ENCODE measurements around the gene ACSS3.

Gene ACSS3

GRCh38 chr12:81085832-81086231, 8.0 kb downstream of the ACSS3 start:
- no peak for TF ChIP-seq CTCF (IDR thresholded peaks at IDR 0.05; ENCODE audit: insufficient read depth, low read length, poor library complexity, severe bottlenecking)
- no peak for DNase-seq (ENCODE audit: extremely low read depth, insufficient read length)
- H3K4me3 ChIP-seq (replicated peaks; ENCODE audit: low read depth, low read length), result no peak overlapping the region
- H3K27me3 ChIP-seq (replicated peaks; ENCODE audit: control insufficient read depth, insufficient read depth, low read length), result no peaks in the 10 kb centered on the region
- H3K36me3 ChIP-seq (ENCODE audit: control insufficient read depth, insufficient read depth, low read length), result no peaks in the 10 kb centered on the region

- Histone ChIP-seq H3K4me3 (replicated peaks; ENCODE audit: low read depth, low read length) (no peak overlapping the region), H3K27me3 (replicated peaks; ENCODE audit: control insufficient read depth, insufficient read depth, low read length) (no peaks in the 10 kb centered on the region), H3K36me3 (ENCODE audit: control insufficient read depth, insufficient read depth, low read length) (no peaks in the 10 kb centered on the region)
- DNase-seq (ENCODE audit: extremely low read depth, insufficient read length), result no peak
- no peak for TF ChIP-seq CTCF (IDR thresholded peaks at IDR 0.05; ENCODE audit: insufficient read depth, low read length, poor library complexity, severe bottlenecking)
Measured at GRCh38 chr12:81086342-81086741, 8.5 kb downstream of the ACSS3 start.

- H3K36me3 ChIP-seq (ENCODE audit: control insufficient read depth, insufficient read depth, low read length), result no peaks in the 10 kb centered on the region
- DNase-seq (ENCODE audit: extremely low read depth, insufficient read length), result no peak
- no peak for TF ChIP-seq CTCF (IDR thresholded peaks at IDR 0.05; ENCODE audit: insufficient read depth, low read length, poor library complexity, severe bottlenecking)
- no peaks in the 10 kb centered on the region for H3K27me3 ChIP-seq (replicated peaks; ENCODE audit: control insufficient read depth, insufficient read depth, low read length)
- no peak overlapping the region for H3K4me3 ChIP-seq (replicated peaks; ENCODE audit: low read depth, low read length)
Measured at GRCh38 chr12:81088221-81088620, 10.3 kb downstream of the ACSS3 start.

- H3K4me3 ChIP-seq (replicated peaks; ENCODE audit: low read depth, low read length), result no peak overlapping the region
- no peaks in the 10 kb centered on the region for H3K36me3 ChIP-seq (ENCODE audit: control insufficient read depth, insufficient read depth, low read length)
- no peak for DNase-seq (ENCODE audit: extremely low read depth, insufficient read length)
- no peak for TF ChIP-seq CTCF (IDR thresholded peaks at IDR 0.05; ENCODE audit: insufficient read depth, low read length, poor library complexity, severe bottlenecking)
- no peaks in the 10 kb centered on the region for H3K27me3 ChIP-seq (replicated peaks; ENCODE audit: control insufficient read depth, insufficient read depth, low read length)
Measured at GRCh38 chr12:81089412-81089811, 11.5 kb downstream of the ACSS3 start.

DNA sequence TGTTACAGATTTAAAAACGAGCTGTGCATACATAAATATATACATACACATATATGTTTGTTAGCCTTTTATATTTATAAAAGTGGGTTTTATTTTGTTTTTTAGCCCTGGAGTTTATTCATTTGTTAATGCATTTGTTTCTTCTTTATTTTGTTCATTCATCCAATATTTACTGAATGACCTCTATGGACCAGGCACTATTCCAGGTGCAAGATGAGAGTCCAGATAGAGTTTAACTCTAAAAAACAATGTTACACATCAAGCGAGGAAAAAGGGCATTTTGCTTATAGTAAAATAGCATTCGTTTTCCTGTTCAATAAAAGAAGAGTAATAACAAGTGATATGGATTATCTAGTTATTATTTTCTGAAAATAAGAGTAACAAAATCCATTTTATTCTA, 14.2 kb downstream of the ACSS3 start:
- no peak for TF ChIP-seq CTCF (IDR thresholded peaks at IDR 0.05; ENCODE audit: insufficient read depth, low read length, poor library complexity, severe bottlenecking)

GRCh38 chr12:81094718-81095360, 17.0 kb downstream of the ACSS3 start:
- H3K36me3 ChIP-seq (ENCODE audit: control insufficient read depth, insufficient read depth, low read length), result no peaks in the 10 kb centered on the region
- H3K4me3 ChIP-seq (replicated peaks; ENCODE audit: low read depth, low read length), result no peak overlapping the region
- no peak for TF ChIP-seq CTCF (IDR thresholded peaks at IDR 0.05; ENCODE audit: insufficient read depth, low read length, poor library complexity, severe bottlenecking)
- H3K27me3 ChIP-seq (replicated peaks; ENCODE audit: control insufficient read depth, insufficient read depth, low read length), result no peaks in the 10 kb centered on the region
- DNase-seq (ENCODE audit: extremely low read depth, insufficient read length), result no peak

More for the DNA sequence above, 14.2 kb downstream of the ACSS3 start:
- no peak overlapping the region for H3K4me3 ChIP-seq (replicated peaks; ENCODE audit: low read depth, low read length)
- no peaks in the 10 kb centered on the region for H3K36me3 ChIP-seq (ENCODE audit: control insufficient read depth, insufficient read depth, low read length)
- no peak for DNase-seq (ENCODE audit: extremely low read depth, insufficient read length)
- H3K27me3 ChIP-seq (replicated peaks; ENCODE audit: control insufficient read depth, insufficient read depth, low read length), result no peaks in the 10 kb centered on the region

Data from GM06990 (cell line).